Tibial nerve (tissue), 3 donors: ENCODE results near the gene RBKS.

Source experiments
- CTCF ChIP-seq, 5 experiments: fragments of 200-600 bp in 3 of 5; fragments of 450-650 bp in 2 of 5; sonication (generic) in 3 of 5; IDR thresholded peaks; one replicate each; pipeline ENCODE4 v1.5.1; 2016 to 2019; ENCODE audit warnings: antibody characterized with exemption in 5 of 5, mild to moderate bottlenecking in 3 of 5, moderate library complexity in 2 of 5
- POLR2A ChIP-seq, 2 donors: fragments of 450-650 bp; IDR thresholded peaks; one replicate each; pipeline ENCODE4 v1.6.1; 2017; ENCODE audit warnings: antibody characterized with exemption in 2 of 2, mild to moderate bottlenecking in 2 of 2, moderate library complexity in 2 of 2

- TF ChIP-seq CTCF (IDR thresholded peaks at IDR 0.05): no peak
- no peak for TF ChIP-seq POLR2A (IDR thresholded peaks at IDR 0.05)
Measured at GRCh38 chr2:27808418-27808817, 81.8 kb downstream of the RBKS start.
